HG03571 (cell line): ENCODE results near the gene MYO1E.

ENCODE experiments used
- ATAC-seq: cut with Tn5 transposase; IDR thresholded peaks from one replicate; pipeline ENCODE4 v1.9.1; 2021; ENCODE audit not compliant: unreplicated experiment

The MYO1E gene

DNA sequence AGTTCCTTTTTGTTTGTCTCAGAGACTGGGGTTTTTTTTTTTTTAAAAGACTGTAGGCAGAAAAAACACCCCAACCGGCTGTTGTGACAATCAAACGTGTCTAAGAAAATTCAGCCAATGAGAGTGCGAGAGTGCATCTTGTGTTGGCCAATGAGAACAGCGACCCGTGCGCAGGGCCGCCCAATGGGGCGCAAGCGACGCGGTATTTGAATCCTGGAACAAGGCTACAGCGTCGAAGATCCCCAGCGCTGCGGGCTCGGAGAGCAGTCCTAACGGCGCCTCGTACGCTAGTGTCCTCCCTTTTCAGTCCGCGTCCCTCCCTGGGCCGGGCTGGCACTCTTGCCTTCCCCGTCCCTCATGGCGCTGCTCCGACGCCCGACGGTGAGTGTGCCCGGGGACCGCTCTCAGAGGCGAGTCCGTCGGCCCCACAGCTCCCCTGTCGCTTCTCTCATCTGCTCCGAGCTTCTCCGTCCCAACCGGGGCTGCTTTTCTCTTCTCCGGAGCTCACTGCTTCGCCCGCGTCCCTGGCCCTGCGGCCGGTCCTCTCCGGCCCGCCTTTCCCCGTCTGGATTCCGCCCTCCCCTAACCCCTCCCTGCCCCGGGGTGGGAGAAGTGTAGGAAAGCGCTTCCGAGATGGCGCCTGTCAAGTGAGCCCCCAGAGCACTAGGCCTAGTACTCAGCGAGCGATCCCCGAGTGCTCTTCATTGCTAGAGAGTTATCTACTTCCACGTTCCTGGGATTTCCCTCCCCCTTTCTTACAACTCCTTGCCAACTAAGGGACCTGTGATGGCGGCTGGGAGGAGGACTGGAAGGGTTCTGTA lies 267.5 kb downstream of the MYO1E start, which contains the start of gene CCNB2:
Gene CCNB2, plus strand, starts transcription at position 235 of the 821 bp plus-strand sequence. Its CDS starts 123 bp downstream, at position 358.
- peak; percentile 94 for ATAC-seq

DNA sequence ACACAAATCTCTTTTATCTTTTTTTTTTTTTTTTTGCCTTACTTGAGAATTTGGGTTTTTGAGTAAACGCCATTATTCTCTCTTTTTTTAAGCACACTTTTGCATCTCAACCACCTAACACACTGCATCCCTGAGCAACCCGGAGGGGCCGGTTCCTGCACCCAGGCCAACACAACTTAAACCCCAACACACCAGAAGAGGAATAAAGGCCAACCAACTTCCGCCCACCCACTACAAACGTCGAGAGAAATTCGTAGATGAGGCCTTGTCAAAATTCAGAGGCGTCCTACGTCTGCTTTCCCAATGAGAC lies 268.1 kb downstream of the MYO1E start:
- no peak for ATAC-seq

DNA sequence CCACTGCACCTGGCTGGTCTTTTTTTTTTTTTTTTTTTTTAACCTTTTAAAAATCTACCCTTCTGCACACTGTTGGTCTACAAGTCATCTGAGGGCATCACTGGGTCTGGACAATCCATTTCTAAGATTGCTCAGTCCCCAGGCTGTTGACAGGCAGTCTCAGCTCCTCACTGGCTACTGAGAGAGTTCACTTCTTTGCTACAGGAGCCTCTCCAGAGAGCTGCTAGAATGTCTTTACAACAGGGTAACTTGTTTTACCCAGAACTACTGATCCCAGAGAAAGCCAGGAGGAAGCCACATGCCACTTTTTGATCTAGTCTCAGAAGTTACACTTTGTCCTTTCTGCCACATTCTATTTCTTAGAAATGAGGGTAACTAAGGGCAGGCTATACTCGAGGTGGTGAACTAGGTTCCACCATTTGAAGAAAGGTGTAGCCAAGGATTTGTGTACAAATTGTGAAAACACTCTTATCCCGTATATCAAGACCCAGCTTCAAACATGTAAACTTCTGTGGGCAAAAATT lies 273.4 kb downstream of the MYO1E start:
- ATAC-seq, result no peak

DNA sequence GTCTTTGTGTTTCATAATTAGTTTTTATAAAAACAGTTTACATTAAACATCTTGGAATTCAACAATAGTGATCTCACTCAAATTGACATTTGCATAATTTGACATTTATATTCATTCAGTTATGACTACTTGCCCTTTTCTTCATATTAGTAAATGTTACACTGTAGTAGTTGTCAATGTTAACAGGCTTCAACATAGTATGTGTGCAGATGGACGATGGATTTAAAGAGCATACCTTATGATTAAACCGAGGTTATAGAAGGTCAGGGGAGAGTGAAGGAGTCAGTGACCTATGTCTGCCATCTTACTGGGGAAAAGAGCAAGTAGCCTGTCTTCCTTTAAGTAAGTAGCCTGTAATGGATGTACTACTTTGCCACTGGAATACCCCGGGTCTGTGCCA lies 276.2 kb downstream of the MYO1E start:
- no peak for ATAC-seq

DNA sequence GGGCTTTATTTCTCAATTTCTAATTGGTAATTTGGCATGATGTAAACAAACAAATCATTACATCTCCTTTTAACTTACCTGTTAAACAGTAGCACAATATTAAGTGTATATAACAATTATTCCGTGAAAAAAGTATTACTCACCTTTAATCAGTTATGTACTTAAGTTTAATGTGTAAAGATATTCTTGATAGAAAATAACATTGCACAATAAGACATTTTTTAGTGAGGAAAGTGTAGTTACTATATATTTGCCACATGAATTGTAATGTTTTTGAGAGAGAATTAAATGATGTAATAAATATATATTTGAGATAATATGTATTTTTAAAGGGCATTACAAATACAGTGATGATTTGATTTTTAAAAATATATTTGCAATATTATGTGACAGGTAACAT lies 278.6 kb downstream of the MYO1E start:
- no peak for ATAC-seq

DNA sequence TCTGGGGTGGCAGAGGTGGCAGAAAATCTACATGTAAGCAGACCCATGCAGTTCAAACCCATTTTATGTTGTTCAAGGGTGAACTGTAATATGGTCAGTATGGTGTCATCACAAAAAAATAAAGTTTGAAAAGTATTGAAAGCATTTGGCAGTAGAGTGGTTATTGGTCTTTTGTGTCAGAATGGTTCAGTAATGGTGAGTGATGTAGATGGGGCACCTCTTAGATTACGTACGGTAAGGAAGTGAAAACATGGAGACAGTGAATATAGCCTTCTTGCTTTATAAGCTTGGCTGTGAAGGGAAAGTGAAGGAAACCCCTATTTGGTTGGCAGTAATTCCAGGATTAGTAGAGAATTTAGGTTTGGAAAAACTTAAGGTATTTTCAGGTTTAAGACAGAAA lies 284.9 kb downstream of the MYO1E start:
- ATAC-seq, result no peak
